HG02885 (cell line): Measurements from ENCODE around the gene PANK2.
"Not testable (repeated sequence)": the region's sequence is repeated elsewhere in the genome, so short reads cannot be mapped to it uniquely, and the experiment has no call there.

Source experiments
- ATAC-seq: cut with Tn5 transposase; IDR thresholded peaks from one replicate; pipeline ENCODE4 v1.9.1; 2021; ENCODE audit warnings: mild to moderate bottlenecking; ENCODE audit not compliant: unreplicated experiment, poor library complexity

PANK2 gene

GRCh38 chr20:3888622-3889488, at the start of gene PANK2:
Gene PANK2 (plus strand): TSS chr20:3889387.
- ATAC-seq: peak; percentile 93

- not testable (repeated sequence) for ATAC-seq
These were observed 49.0 kb upstream of the PANK2 start for GRCh38 chr20:3840201-3840600.

GRCh38 chr20:3842348-3842930, 46.7 kb upstream of the PANK2 start:
- no peak for ATAC-seq

GRCh38 chr20:3843490-3843889, 45.7 kb upstream of the PANK2 start:
- no peak for ATAC-seq

DNA sequence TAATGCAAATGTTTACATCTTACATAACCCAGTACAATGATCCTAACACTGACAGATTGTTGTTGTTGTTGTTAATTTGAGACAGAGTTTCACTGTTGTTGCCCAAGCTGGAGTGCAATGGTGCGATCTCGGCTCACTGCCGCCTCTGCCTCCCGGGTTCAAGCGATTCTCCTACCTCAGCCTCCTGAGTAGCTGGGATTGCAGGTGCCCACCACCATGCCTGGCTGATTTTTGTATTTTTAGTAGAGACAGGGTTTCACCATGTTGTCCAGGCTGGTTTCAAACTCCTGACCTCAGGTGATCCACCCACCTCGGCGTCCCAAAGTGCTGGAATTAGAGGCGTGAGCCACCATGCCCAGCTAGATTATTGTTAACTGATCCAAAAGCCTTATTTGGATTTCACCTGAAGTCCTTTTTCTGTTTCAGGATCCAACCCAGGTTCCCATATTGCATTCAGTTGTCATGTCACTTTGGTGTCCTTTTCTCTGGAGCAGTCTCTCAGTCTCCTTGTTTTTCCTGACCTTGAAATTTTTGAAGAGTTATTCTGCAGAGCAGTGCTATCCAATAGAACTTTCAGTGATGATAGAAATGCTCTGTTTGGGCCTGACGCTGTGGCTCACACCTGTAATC, 45.1 kb upstream of the PANK2 start:
- not testable (repeated sequence) for ATAC-seq

- no peak for ATAC-seq
These were observed 42.8 kb upstream of the PANK2 start for GRCh38 chr20:3846378-3846739.

GRCh38 chr20:3846740-3847428, 42.3 kb upstream of the PANK2 start, which contains the start of gene MAVS:
Gene MAVS (plus strand): TSS chr20:3846834. CDS start chr20:3854625, 7,791 bp downstream.
- peak; percentile 92 for ATAC-seq

DNA sequence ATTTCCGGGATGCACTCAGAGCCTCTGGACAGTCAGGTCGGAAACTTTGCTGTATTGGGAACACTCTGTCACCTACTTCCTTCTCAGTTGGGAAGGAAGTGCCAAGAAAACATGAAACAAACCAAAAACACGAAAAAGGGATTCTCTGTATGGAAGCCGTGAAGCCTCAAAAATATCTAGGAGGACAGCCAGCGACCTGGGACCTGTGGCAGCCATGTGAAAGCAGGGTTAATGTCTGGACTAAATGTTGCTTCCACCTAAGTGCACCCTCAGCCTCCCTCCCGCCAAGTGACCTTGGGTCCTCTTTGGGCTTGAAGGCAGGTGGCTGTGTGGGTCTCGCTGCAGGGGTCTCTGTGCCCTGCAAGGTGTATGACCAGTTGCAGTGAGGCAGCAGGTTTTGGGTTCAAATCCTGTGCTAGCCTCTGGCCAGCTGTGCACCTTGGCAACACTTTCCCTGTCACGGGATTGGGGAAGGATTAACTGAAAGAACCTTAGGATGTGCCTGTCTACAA, 41.7 kb upstream of the PANK2 start:
- ATAC-seq: no peak

GRCh38 chr20:3848565-3848964, 40.6 kb upstream of the PANK2 start:
- ATAC-seq: no peak

DNA sequence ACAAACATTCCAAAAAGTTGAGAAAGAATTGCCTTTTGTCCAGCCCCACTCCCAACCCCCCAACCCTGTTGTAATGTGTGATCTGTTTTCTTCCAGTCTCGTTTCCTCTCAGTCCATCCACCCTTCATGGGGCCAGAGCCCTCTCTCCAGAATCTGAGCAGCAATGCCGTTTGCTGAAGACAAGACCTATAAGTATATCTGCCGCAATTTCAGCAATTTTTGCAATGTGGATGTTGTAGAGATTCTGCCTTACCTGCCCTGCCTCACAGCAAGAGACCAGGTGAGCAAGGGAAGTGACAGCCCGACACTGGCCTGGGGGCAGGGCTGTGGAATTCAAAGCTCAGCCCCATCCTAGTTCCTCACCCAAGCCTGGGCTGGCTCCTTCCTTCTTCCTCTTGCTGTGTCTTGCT, 34.7 kb upstream of the PANK2 start:
- no peak for ATAC-seq

DNA sequence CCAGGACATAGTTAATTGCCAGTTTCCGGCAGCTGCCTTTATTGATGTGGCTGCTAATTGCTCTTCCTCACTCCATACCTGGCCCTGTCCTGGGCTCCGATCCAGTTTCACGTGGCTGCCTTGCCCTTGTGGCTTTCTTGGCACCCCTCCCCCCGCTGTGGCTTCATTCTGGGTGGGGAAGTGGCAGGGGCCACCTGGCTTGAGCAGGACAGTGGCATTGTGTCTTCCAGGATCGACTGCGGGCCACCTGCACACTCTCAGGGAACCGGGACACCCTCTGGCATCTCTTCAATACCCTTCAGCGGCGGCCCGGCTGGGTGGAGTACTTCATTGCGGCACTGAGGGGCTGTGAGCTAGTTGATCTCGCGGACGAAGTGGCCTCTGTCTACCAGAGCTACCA, 31.8 kb upstream of the PANK2 start:
- ATAC-seq: no peak

GRCh38 chr20:3858689-3859088, 30.5 kb upstream of the PANK2 start:
- ATAC-seq: no peak

DNA sequence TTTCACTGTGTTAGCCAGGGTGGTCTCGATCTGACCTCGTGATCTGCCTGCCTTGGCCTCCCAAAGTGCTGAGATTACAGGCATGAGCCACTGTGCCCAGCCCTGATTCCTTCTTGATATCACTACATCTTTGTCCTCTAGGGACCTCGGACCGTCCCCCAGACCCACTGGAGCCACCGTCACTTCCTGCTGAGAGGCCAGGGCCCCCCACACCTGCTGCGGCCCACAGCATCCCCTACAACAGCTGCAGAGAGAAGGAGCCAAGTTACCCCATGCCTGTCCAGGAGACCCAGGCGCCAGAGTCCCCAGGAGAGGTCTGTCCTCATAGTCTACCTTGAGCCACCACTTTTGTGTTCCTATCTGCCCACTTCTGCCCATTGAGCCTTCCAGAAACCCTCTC, 28.0 kb upstream of the PANK2 start:
- ATAC-seq: no peak

GRCh38 chr20:3862333-3862732, 26.9 kb upstream of the PANK2 start:
- ATAC-seq: no peak

GRCh38 chr20:3863317-3863716, 25.9 kb upstream of the PANK2 start:
- no peak for ATAC-seq

DNA sequence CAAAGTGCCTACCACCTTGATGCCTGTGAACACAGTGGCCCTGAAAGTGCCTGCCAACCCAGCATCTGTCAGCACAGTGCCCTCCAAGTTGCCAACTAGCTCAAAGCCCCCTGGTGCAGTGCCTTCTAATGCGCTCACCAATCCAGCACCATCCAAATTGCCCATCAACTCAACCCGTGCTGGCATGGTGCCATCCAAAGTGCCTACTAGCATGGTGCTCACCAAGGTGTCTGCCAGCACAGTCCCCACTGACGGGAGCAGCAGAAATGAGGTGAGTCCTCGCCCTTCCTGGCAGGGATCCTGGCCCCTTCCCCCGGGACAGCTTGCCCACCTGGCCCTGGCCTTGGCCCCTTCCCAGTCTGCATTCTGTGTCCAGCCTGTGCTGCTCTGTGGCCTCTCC, 24.7 kb upstream of the PANK2 start:
- no peak for ATAC-seq

GRCh38 chr20:3865152-3865886, 23.9 kb upstream of the PANK2 start:
- ATAC-seq: no peak

DNA sequence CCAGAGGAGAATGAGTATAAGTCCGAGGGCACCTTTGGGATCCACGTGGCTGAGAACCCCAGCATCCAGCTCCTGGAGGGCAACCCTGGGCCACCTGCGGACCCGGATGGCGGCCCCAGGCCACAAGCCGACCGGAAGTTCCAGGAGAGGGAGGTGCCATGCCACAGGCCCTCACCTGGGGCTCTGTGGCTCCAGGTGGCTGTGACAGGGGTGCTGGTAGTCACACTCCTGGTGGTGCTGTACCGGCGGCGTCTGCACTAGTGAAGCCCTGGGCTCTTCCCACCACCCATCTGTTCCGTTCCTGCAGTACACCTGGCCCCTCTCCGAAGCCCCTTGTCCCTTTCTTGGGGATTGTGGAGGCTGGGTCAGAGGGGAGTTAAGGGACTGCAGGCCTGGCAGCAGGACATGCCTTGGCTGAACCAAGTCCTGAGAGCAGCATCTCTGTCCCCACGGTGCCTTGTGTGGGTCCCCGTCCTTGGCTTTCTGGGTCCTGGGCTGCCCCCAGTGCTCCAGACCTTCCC, 23.2 kb upstream of the PANK2 start:
- ATAC-seq: no peak

DNA sequence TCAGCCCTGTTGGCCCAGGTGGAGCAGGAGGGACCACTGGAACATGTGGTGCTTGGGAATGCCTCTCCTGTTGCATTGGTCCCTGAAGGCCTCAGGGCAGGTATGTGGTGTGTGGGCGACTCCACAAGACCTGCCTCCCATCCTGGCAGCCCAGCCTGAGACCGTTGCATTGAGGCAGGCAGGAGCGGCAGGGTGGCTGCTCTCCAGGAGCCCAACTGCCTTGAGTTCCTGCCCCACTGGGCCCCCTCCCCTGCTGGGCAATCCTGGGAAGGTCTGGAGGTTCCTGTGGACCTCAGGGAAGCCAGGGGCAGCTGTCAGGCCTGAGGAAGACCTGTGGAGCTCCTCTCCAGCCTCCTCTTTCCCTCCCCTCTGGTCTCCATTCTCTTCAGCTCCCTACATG, 22.7 kb upstream of the PANK2 start:
- no peak for ATAC-seq

DNA sequence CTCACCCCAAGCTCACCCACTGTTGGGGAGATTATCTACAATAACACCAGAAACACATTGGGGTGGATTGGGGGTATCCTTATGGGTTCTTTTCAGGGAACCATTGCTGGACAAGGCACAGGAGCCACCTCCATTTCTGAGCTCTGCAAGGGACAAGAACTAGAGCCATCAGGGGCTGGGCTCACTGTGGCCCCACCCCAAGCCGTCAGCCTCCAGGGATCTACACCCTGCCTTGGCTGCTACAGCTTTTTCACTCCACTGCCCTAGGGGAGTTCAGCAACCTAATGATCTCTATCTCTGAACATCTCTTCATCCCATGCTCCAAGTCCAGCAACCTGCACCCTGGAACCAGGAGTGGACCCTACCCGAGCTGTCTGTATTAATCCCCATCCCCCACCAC, 21.4 kb upstream of the PANK2 start:
- ATAC-seq: no peak
